Measurements from ENCODE around the gene BCAT1. TPM values are rescaled to one million over a fixed set of nuclear protein-coding genes. Genes with fewer than 3 reads are reported as not detected.

The BCAT1 gene
- total RNA-seq, 1 donor from 2014 or later, result 14.6 TPM

DNA sequence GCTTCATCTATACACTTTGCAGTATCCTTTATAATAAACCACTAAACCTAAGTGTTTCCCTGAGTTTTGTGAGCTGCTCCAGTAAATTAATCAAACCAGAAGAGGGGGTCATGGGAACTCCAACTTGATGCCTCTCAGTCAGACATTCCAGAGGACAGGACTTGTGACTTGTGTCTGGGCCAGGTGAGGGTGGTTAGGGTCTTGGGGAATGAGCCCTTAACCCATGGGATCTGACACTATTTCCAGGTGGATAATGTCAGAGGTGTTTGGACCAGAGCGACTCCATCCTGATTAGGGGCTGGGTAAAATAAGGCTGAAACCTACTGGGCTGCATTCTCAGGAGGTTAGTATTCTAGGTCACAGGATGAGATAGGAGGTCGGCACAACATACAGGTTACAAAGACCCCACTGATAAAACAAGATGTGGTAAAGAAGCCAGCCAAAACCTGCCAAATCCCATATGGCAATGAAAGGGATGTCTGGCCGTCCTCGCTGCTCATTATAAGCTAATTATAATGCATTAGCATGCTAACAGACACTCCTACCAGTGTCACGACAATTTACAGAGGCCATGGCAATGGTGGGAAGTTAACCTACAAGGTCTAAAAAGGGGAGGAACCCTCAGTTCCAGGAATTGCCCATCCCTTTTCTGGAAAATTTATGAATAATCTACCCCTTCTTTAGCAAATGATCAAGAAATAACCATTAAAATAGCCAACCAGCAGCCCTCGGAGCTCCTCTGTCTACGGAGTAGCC, 58.7 kb downstream of the BCAT1 start:
- no peak overlapping the region for H3K4me3 ChIP-seq (ENCODE audit: low read depth, low read length)
- DNase-seq (ENCODE audit: low read depth), result no peak
- TF ChIP-seq CTCF (conservative IDR thresholded peaks at IDR 0.05; ENCODE audit: low read depth, low read length), result no peak

GRCh38 chr12:24889411-24889810, 59.5 kb downstream of the BCAT1 start:
- no peak for TF ChIP-seq CTCF (conservative IDR thresholded peaks at IDR 0.05; ENCODE audit: low read depth, low read length)
- no peak for DNase-seq (ENCODE audit: low read depth)
- H3K4me3 ChIP-seq (ENCODE audit: low read depth, low read length), result no peak overlapping the region

DNA sequence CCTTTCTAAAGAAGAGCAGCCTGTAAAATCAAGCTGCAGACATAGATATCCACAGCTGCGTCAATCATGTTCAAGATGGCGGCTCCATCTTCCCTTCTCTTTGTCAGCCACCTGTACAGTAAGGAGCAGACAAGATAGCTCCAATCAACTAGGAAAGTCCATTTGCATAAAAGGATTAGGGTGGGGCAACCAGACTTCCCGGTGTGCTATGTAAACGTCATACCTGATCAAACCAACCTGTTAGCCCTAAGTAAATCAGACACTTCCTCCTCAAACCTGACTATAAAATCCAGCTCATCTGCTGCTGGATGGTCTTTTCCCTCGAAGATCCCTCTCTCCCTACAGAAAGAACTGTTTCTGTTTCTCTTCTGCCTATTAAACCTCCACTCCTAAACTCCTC, 60.1 kb downstream of the BCAT1 start:
- no peak for TF ChIP-seq CTCF (conservative IDR thresholded peaks at IDR 0.05; ENCODE audit: low read depth, low read length)
- no peak for DNase-seq (ENCODE audit: low read depth)
- no peak overlapping the region for H3K4me3 ChIP-seq (ENCODE audit: low read depth, low read length)

- no peak overlapping the region for H3K4me3 ChIP-seq (ENCODE audit: low read depth, low read length)
- no peak for TF ChIP-seq CTCF (conservative IDR thresholded peaks at IDR 0.05; ENCODE audit: low read depth, low read length)
- DNase-seq (ENCODE audit: low read depth), result no peak
These were observed 64.0 kb downstream of the BCAT1 start for GRCh38 chr12:24884911-24885310.

- DNase-seq (ENCODE audit: low read depth), result no peak
- H3K4me3 ChIP-seq (ENCODE audit: low read depth, low read length), result no peak overlapping the region
- no peak for TF ChIP-seq CTCF (conservative IDR thresholded peaks at IDR 0.05; ENCODE audit: low read depth, low read length)
These were observed 67.1 kb downstream of the BCAT1 start for GRCh38 chr12:24881724-24882371.

- H3K4me3 ChIP-seq (ENCODE audit: low read depth, low read length), result no peak overlapping the region
- no peak for DNase-seq (ENCODE audit: low read depth)
- TF ChIP-seq CTCF (conservative IDR thresholded peaks at IDR 0.05; ENCODE audit: low read depth, low read length), result no peak
These were observed 67.7 kb downstream of the BCAT1 start for GRCh38 chr12:24881227-24881626.

- H3K4me3 ChIP-seq (ENCODE audit: low read depth, low read length), result no peak overlapping the region
- no peak for DNase-seq (ENCODE audit: low read depth)
- TF ChIP-seq CTCF (conservative IDR thresholded peaks at IDR 0.05; ENCODE audit: low read depth, low read length), result no peak
These were observed 68.2 kb downstream of the BCAT1 start for GRCh38 chr12:24880732-24881131.
